ENCODE measurements around the gene ASIC4. TPM values are rescaled to one million over a fixed set of nuclear protein-coding genes. Genes with fewer than 3 reads are reported as not detected.

ASIC4 gene
- total and polyA plus RNA-seq, 2 of the 13 experiments (the other 11 are each of a cell fraction or from before 2014, with no cell fraction given) = 0.03 TPM; not detected in 1

DNA sequence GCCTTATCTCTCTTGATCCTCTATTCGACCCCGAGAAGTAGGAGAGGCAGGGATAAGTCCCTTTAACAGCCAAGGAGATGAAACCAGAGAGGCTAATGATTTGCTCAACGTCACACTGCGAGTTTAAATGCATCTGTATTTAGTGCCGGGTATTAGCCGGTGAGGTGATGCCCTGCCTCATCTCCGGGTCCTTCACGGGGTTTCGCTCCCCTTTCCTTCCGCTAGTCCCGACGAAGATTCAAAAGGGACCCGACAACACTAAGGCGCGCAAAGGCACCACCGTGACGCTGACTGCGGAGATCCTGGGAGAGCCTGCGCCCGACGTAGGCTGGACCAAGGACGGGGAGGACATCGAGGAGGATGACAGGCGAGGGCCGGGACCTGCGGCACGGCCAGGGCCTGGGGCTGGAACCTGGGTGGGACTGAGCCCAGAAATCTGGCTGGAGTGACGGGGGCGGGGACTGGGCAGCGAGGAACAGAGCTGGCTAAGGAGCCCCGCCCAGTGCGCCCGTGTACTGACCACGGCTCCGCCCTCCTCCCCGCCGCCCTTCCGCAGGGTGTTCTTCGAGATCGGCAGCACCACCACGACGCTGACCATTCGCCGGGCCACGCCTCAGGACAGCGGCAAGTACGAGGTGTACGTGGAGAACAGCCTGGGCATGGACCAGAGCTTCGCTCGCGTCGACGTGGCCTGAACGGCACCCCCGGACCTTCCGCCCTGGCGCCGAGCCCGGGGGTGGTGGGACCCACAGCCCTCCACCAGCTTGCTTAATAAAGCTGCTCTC is 16.6 kb upstream of the ASIC4 start (continued):
- peak; percentile 0; the same call in 1 of the 2 replicates for TF ChIP-seq RXRB (CRISPR knock-in tag; IDR thresholded peaks at IDR 0.05; ENCODE audit: borderline replicate concordance)
- 0 out of 2 replicates have a peak, but pooled peaks have one; percentile 7 for TF ChIP-seq ZNF124 (CRISPR knock-in tag; IDR thresholded peaks at IDR 0.05)
- TF ChIP-seq SOX5 (CRISPR knock-in tag; IDR thresholded peaks at IDR 0.05; ENCODE audit: borderline replicate concordance) = no peak
- TF ChIP-seq ZNF775 (CRISPR knock-in tag; IDR thresholded peaks at IDR 0.05; ENCODE audit: borderline replicate concordance) = no peak
- TF ChIP-seq, protein P1, sequence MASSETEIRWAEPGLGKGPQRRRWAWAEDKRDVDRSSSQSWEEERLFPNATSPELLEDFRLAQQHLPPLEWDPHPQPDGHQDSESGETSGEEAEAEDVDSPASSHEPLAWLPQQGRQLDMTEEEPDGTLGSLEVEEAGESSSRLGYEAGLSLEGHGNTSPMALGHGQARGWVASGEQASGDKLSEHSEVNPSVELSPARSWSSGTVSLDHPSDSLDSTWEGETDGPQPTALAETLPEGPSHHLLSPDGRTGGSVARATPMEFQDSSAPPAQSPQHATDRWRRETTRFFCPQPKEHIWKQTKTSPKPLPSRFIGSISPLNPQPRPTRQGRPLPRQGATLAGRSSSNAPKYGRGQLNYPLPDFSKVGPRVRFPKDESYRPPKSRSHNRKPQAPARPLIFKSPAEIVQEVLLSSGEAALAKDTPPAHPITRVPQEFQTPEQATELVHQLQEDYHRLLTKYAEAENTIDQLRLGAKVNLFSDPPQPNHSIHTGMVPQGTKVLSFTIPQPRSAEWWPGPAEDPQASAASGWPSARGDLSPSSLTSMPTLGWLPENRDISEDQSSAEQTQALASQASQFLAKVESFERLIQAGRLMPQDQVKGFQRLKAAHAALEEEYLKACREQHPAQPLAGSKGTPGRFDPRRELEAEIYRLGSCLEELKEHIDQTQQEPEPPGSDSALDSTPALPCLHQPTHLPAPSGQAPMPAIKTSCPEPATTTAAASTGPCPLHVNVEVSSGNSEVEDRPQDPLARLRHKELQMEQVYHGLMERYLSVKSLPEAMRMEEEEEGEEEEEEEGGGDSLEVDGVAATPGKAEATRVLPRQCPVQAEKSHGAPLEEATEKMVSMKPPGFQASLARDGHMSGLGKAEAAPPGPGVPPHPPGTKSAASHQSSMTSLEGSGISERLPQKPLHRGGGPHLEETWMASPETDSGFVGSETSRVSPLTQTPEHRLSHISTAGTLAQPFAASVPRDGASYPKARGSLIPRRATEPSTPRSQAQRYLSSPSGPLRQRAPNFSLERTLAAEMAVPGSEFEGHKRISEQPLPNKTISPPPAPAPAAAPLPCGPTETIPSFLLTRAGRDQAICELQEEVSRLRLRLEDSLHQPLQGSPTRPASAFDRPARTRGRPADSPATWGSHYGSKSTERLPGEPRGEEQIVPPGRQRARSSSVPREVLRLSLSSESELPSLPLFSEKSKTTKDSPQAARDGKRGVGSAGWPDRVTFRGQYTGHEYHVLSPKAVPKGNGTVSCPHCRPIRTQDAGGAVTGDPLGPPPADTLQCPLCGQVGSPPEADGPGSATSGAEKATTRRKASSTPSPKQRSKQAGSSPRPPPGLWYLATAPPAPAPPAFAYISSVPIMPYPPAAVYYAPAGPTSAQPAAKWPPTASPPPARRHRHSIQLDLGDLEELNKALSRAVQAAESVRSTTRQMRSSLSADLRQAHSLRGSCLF (CRISPR knock-in tag; IDR thresholded peaks at IDR 0.05; ENCODE audit: borderline replicate concordance) = no peak
- no peak; the same call in 1 of the 2 replicates for TF ChIP-seq NAIF1 (CRISPR knock-in tag; IDR thresholded peaks at IDR 0.05; ENCODE audit: borderline replicate concordance)
- TF ChIP-seq KMT2B (CRISPR knock-in tag; IDR thresholded peaks at IDR 0.05) = peak; percentile 61
- TF ChIP-seq ZNF451 (CRISPR knock-in tag; IDR thresholded peaks at IDR 0.05) = peak; percentile 84; the same call in 1 of the 2 replicates
- no peak; the same call in 1 of the 2 replicates for TF ChIP-seq ZNF138 (CRISPR knock-in tag; IDR thresholded peaks at IDR 0.05; ENCODE audit: low read depth)
- peak; percentile 75; the same call in 1 of the 2 replicates for TF ChIP-seq ZNF446 (CRISPR knock-in tag; IDR thresholded peaks at IDR 0.05)
- TF ChIP-seq ZNF788 (CRISPR knock-in tag; IDR thresholded peaks at IDR 0.05; ENCODE audit: borderline replicate concordance) = peak; percentile 70; the same call in 1 of the 2 replicates
- TF ChIP-seq ZNF557 (CRISPR knock-in tag; IDR thresholded peaks at IDR 0.05) = no peak
- TF ChIP-seq DNMT1 (CRISPR knock-in tag; IDR thresholded peaks at IDR 0.05) = no peak
- 0 out of 2 replicates have a peak, but pooled peaks have one; percentile 30 for TF ChIP-seq ZNF205 (CRISPR knock-in tag; IDR thresholded peaks at IDR 0.05)
- TF ChIP-seq ZNF781 (CRISPR knock-in tag; IDR thresholded peaks at IDR 0.05; ENCODE audit: borderline replicate concordance, not compliant biosample characterization) = no peak
- no peak for TF ChIP-seq HMGA1 (CRISPR knock-in tag; conservative IDR thresholded peaks at IDR 0.05)
- TF ChIP-seq SALL2 (CRISPR knock-in tag; IDR thresholded peaks at IDR 0.05) = peak; percentile 66
- no peak for TF ChIP-seq SMARCC2 (IDR thresholded peaks at IDR 0.05)
- TF ChIP-seq FOXM1 (CRISPR knock-in tag; IDR thresholded peaks at IDR 0.05) = no peak
- no peak for TF ChIP-seq ZNF501 (CRISPR knock-in tag; IDR thresholded peaks at IDR 0.05)
- TF ChIP-seq ZNF136 (CRISPR knock-in tag; IDR thresholded peaks at IDR 0.05; ENCODE audit: low read depth) = no peak
- TF ChIP-seq, protein P2, sequence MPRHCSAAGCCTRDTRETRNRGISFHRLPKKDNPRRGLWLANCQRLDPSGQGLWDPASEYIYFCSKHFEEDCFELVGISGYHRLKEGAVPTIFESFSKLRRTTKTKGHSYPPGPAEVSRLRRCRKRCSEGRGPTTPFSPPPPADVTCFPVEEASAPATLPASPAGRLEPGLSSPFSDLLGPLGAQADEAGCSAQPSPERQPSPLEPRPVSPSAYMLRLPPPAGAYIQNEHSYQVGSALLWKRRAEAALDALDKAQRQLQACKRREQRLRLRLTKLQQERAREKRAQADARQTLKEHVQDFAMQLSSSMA (CRISPR knock-in tag; IDR thresholded peaks at IDR 0.05) = no peak
- no peak for TF ChIP-seq ZNF629 (CRISPR knock-in tag; conservative IDR thresholded peaks at IDR 0.05)
- TF ChIP-seq NFRKB (IDR thresholded peaks at IDR 0.05) = no peak
- no peak; the same call in 1 of the 2 replicates for TF ChIP-seq MTF2 (CRISPR knock-in tag; IDR thresholded peaks at IDR 0.05; ENCODE audit: borderline replicate concordance)

Measured in HepG2 (cell line).